Heart right ventricle (tissue), 16 donors: ENCODE results near the gene AGO3. TPM values are rescaled to one million over a fixed set of nuclear protein-coding genes. Genes with fewer than 3 reads are reported as not detected.

ENCODE experiments used
- ATAC-seq, 8 donors: fragments of 200-7000 bp; cut with Tn5 transposase; one replicate each; pipeline ENCODE4 v1.9.1; 2020; ENCODE audit warnings: mild to moderate bottlenecking in 8 of 8, moderate library complexity in 8 of 8, moderate number of reproducible peaks in 1 of 8
- DNase-seq, 2 donors: peaks; one replicate each; pipeline ENCODE4 v3.0.0-alpha.2; 2020
- H3K27ac ChIP-seq, 10 donors: fragments of 200-600 bp; sonication (generic) in 2 of 10; one replicate each; pipeline versions ENCODE4 v1.5.0 to v1.8.0; 2020 to 2022; ENCODE audit warnings: mild to moderate bottlenecking in 3 of 10
- H3K27me3 ChIP-seq, 7 donors: fragments of 200-600 bp; one replicate each; pipeline ENCODE4 v1.8.0; 2021 to 2022; ENCODE audit warnings: mild to moderate bottlenecking in 2 of 7
- H3K36me3 ChIP-seq, 9 donors: fragments of 200-600 bp; sonication (generic) in 1 of 9; one replicate each; pipeline versions ENCODE4 v1.5.0 to v1.8.0; 2020 to 2022; ENCODE audit warnings: mild to moderate bottlenecking in 2 of 9
- H3K4me1 ChIP-seq, 9 donors: fragments of 200-600 bp; sonication (generic) in 1 of 9; one replicate each; pipeline versions ENCODE4 v1.5.0 to v1.8.0; 2020 to 2022; ENCODE audit warnings: mild to moderate bottlenecking in 4 of 9
- H3K4me3 ChIP-seq, 10 donors: fragments of 200-600 bp; sonication (generic) in 2 of 10; one replicate each; pipeline versions ENCODE4 v1.5.0 to v1.8.0; 2020 to 2022; ENCODE audit warnings: mild to moderate bottlenecking in 7 of 10, moderate library complexity in 2 of 10
- H3K9me3 ChIP-seq, 11 donors: fragments of 200-600 bp in 10 of 11; sonication (generic) in 2 of 11; one replicate each; pipeline versions ENCODE4 v1.5.0 to v1.8.0; 2013 to 2022; ENCODE audit warnings: mild to moderate bottlenecking in 2 of 11, control low read depth in 1 of 11, moderate library complexity in 1 of 11
- CTCF ChIP-seq, 9 donors: fragments of 200-600 bp; sonication (generic) in 2 of 9; IDR thresholded peaks; one replicate each; pipeline versions ENCODE4 v1.5.0 to v1.8.0; 2021 to 2022; ENCODE audit warnings: antibody characterized with exemption in 9 of 9, mild to moderate bottlenecking in 5 of 9, moderate library complexity in 1 of 9
- WGBS, 2 donors: extraction: QIAGEN DNeasy Blood & Tissue Kit; methylation state at CpG; one replicate each; pipeline ENCODE4 v1.1.7; 2013; ENCODE audit warnings: inconsistent platforms in 1 of 2; 5-methylcytosine and 5-hydroxymethylcytosine counted together
- intact Hi-C, 10 donors: fragments of 100-400 bp; cut with DNase I; formaldehyde crosslinking; loops; one replicate each; pipeline versions ENCODE4 v1.11.1 to v1.14.2; 2022
- polyA plus RNA-seq, 2 donors: library from polyadenylated mRNA; stranded (reverse); fragments of 200-250 nt; gene quantifications; one replicate each; pipeline ENCODE4 v1.2.3, GENCODE V29; 2013
- total RNA-seq, 10 donors: library from RNA; stranded (reverse); fragmentation: NEBNext Ultra II Directional in 3 of 10; extraction: Animal tissue kit (Norgen Biotek cat#: 25700) in 3 of 10; gene quantifications; one replicate each; pipeline versions ENCODE4 v1.2.1 to v1.2.4, GENCODE V29; 2021 to 2023
- donor health status: Arrhythmogenic right ventricular cardiomyopathy.
- donor health status: ischemic (EF 13 %, LVEDD 7.1; RV severe dilation, severe dysfunction).
- donor health status: healthy with polysubstance abuse.
- donor health status: DM: no; HTN: yes; CAD: no.
- donor health status: DM: no; HTN: no; CAD: no.
- donor health status: ischemic (EF 25% LVEDD 6.9; RV normal size, moderate dysfunction).
- donor health status: ischemic (EF 25% LVEDD 5.7; RV mildly dilated, moderate dysfunction).
- donor health status: healthy.
- donor health status: DM: yes; HTN: yes; CAD: no.
- donor health status: Ischemic cardiomyopathy.
- donor health status: ischemic (EF 35%, LVEDD 5.7; RV mildly dilated, moderate dysfunction).
- donor health status: nonischemic (EF 11% LVEDD 7.7; RV severe dilation, severe dysfunction).
- donor health status: DM: yes; HTN: yes; CAD: no.
- donor health status: PGD.
- donor health status: ischemic (EF 29% LVEDD 5.4; RV normal size, mild dysfunction).
- donor health status: nonischemic (EF 23%, LVEDD 6.1; RV moderate dilation, normal function).

The AGO3 gene
- total and polyA plus RNA-seq, 12 donors = 2.2 to 20.7 (median 14.7) TPM

- intact Hi-C loops = loop anchor here in 8 of 10 donors (2.0 to 10.0 kb wide), 8 partner anchors 34 to 324 kb away; no protein-coding TSS in a partner anchor
- peaks cover 0 to 17% (median 0%) of the 10 kb centered on the region in 9 donors for H3K36me3 ChIP-seq
- no peaks in the 10 kb centered on the region for H3K9me3 ChIP-seq
- H3K27me3 ChIP-seq = no peaks in the 10 kb centered on the region
- TF ChIP-seq CTCF (IDR thresholded peaks at IDR 0.05) = no peak
- no peak overlapping the region for H3K4me3 ChIP-seq
- peaks cover 0 to 26% (median 15%) of the 10 kb centered on the region in 9 donors for H3K4me1 ChIP-seq
- no peak overlapping the region for H3K27ac ChIP-seq
- DNase-seq (no peak), ATAC-seq (no peak)
- 65 to 72% methylated on average over 6 of the region's 6 CpGs for WGBS, 2 donors
These were observed 169.5 kb downstream of the AGO3 start for GRCh38 chr1:36100376-36100775.

- no peaks in the 10 kb centered on the region for H3K27me3 ChIP-seq
- TF ChIP-seq CTCF (IDR thresholded peaks at IDR 0.05) = no peak
- WGBS, 2 donors = 96 to 97% methylated on average over 5 of the region's 5 CpGs
- no peak for ATAC-seq
- no peak for DNase-seq
- intact Hi-C loops = loop anchor here in 8 of 10 donors (2.0 to 10.0 kb wide), 8 partner anchors 33 to 323 kb away; no protein-coding TSS in a partner anchor
- H3K27ac ChIP-seq = no peak overlapping the region
- no peaks in the 10 kb centered on the region for H3K9me3 ChIP-seq
- H3K36me3 ChIP-seq = peaks cover 0 to 5% (median 0%) of the 10 kb centered on the region in 9 donors
- H3K4me3 ChIP-seq = no peak overlapping the region
- H3K4me1 ChIP-seq = peaks cover 0 to 15% (median 5%) of the 10 kb centered on the region in 9 donors
These were observed 170.6 kb downstream of the AGO3 start for GRCh38 chr1:36101546-36101945.

- Histone ChIP-seq H3K4me1 (peaks cover 0 to 4% (median 0%) of the 10 kb centered on the region in 9 donors), H3K36me3 (no peaks in the 10 kb centered on the region), H3K9me3 (no peaks in the 10 kb centered on the region), H3K4me3 (no peak overlapping the region), H3K27ac (no peak overlapping the region), H3K27me3 (no peaks in the 10 kb centered on the region)
- ATAC-seq (no peak), DNase-seq (no peak)
- no peak for TF ChIP-seq CTCF (IDR thresholded peaks at IDR 0.05)
- 42 to 43% methylated on average over 5 of the region's 5 CpGs for WGBS, 2 donors
- intact Hi-C loops = loop anchor here in 3 of 10 donors (10.0 kb wide), 2 partner anchors 79 to 319 kb away; no protein-coding TSS in a partner anchor
These were observed 175.4 kb downstream of the AGO3 start for GRCh38 chr1:36106269-36106668.

- DNase-seq (no peak), ATAC-seq (peak in 1 of 8 donors; percentile 11)
- intact Hi-C loops = loop anchor here in 3 of 10 donors (10.0 kb wide), 2 partner anchors 77 to 317 kb away; no protein-coding TSS in a partner anchor
- WGBS, 2 donors = 88 to 90% methylated on average over 9 of the region's 9 CpGs
- peaks cover 0 to 4% (median 0%) of the 10 kb centered on the region in 9 donors for H3K4me1 ChIP-seq
- no peaks in the 10 kb centered on the region for H3K9me3 ChIP-seq
- no peak overlapping the region for H3K4me3 ChIP-seq
- H3K27ac ChIP-seq = no peak overlapping the region
- no peak for TF ChIP-seq CTCF (IDR thresholded peaks at IDR 0.05)
- H3K36me3 ChIP-seq = no peaks in the 10 kb centered on the region
- H3K27me3 ChIP-seq = no peaks in the 10 kb centered on the region
These were observed 176.5 kb downstream of the AGO3 start for GRCh38 chr1:36107394-36107793.
